ENCODE measurements around the gene STARD4. TPM values are rescaled to one million over a fixed set of nuclear protein-coding genes. Genes with fewer than 3 reads are reported as not detected.

The STARD4 gene
- total RNA-seq, 2 experiments from 2014 or later: 30.4 to 43.8 TPM

GRCh38 chr5:111537141-111538024 is 25.0 kb upstream of the STARD4 start:
- CTCF ChIA-PET (ENCODE audit: unreplicated experiment): no interaction called here
- no peak for TF ChIP-seq EZH2phosphoT487 (IDR thresholded peaks at IDR 0.05; ENCODE audit: borderline replicate concordance, low read depth, low read length)
- TF ChIP-seq CTCF (conservative IDR thresholded peaks at IDR 0.05; ENCODE audit: low read length): no peak
- Histone ChIP-seq H2AFZ (ENCODE audit: low read length) (no peak overlapping the region), H3K27ac (ENCODE audit: low read depth, low read length, poor library complexity, severe bottlenecking) (no peak overlapping the region), H3K4me2 (ENCODE audit: low read length) (no peak overlapping the region), H3K4me3 (ENCODE audit: low read depth, low read length, poor library complexity, severe bottlenecking) (no peak overlapping the region), H3K36me3 (ENCODE audit: insufficient read depth, low read length) (no peaks in the 10 kb centered on the region), H3K79me2 (ENCODE audit: insufficient read depth, low read depth, low read length) (no peaks in the 10 kb centered on the region), H3K4me1 (ENCODE audit: insufficient read depth, low read length, poor library complexity, severe bottlenecking) (no peaks in the 10 kb centered on the region), H3K9me3 (ENCODE audit: low read length) (no peaks in the 10 kb centered on the region), H3K9me2 (ENCODE audit: insufficient read depth, low read length) (no peaks in the 10 kb centered on the region), H4K20me1 (ENCODE audit: insufficient read depth, low read length) (no peaks in the 10 kb centered on the region)
- no TSS peak for BruUV-seq (replicated peaks)
- DNase-seq (ENCODE audit: low spot score): no peak
- POLR2A ChIA-PET: interaction anchor here (0.6 kb wide), 1 partner anchor 335 kb away, joined by 3 read pairs; no protein-coding TSS in a partner anchor
- intact Hi-C loops (cut with micrococcal nuclease; ENCODE audit: unreplicated experiment): no loop called here

GRCh38 chr5:111535879-111536549 is 23.7 kb upstream of the STARD4 start:
- H3K79me2 ChIP-seq (ENCODE audit: insufficient read depth, low read depth, low read length): no peaks in the 10 kb centered on the region
- CTCF ChIA-PET (ENCODE audit: unreplicated experiment): no interaction called here
- no peak for TF ChIP-seq EZH2phosphoT487 (IDR thresholded peaks at IDR 0.05; ENCODE audit: borderline replicate concordance, low read depth, low read length)
- TF ChIP-seq CTCF (conservative IDR thresholded peaks at IDR 0.05; ENCODE audit: low read length): no peak
- no peak overlapping the region for H2AFZ ChIP-seq (ENCODE audit: low read length)
- BruUV-seq (replicated peaks): no TSS peak
- H3K9me3 ChIP-seq (ENCODE audit: low read length): no peaks in the 10 kb centered on the region
- no peaks in the 10 kb centered on the region for H3K36me3 ChIP-seq (ENCODE audit: insufficient read depth, low read length)
- no peaks in the 10 kb centered on the region for H3K9me2 ChIP-seq (ENCODE audit: insufficient read depth, low read length)
- no peak overlapping the region for H3K27ac ChIP-seq (ENCODE audit: low read depth, low read length, poor library complexity, severe bottlenecking)
- no peaks in the 10 kb centered on the region for H3K4me1 ChIP-seq (ENCODE audit: insufficient read depth, low read length, poor library complexity, severe bottlenecking)
- intact Hi-C loops (cut with micrococcal nuclease; ENCODE audit: unreplicated experiment): no loop called here
- no peak for DNase-seq (ENCODE audit: low spot score)
- no peaks in the 10 kb centered on the region for H4K20me1 ChIP-seq (ENCODE audit: insufficient read depth, low read length)
- POLR2A ChIA-PET: interaction anchor here (0.7 kb wide), 1 partner anchor 578 kb away, joined by 3 read pairs; no protein-coding TSS in a partner anchor
- H3K4me3 ChIP-seq (ENCODE audit: low read depth, low read length, poor library complexity, severe bottlenecking): no peak overlapping the region
- no peak overlapping the region for H3K4me2 ChIP-seq (ENCODE audit: low read length)
